ENCODE results near the gene KRT77.

GRCh38 chr12:52641468-52641867, 61.9 kb downstream of the KRT77 start:
- TF ChIP-seq TAF1 (IDR thresholded peaks at IDR 0.05; ENCODE audit: borderline replicate concordance, low read depth, low read length) (no peak), POLR2A (IDR thresholded peaks at IDR 0.05; ENCODE audit: low read depth, low read length) (no peak)

Measured in GM12892 (cell line).